H1 (cell line): ENCODE data around the gene NOTCH4. TPM values are rescaled to one million over a fixed set of nuclear protein-coding genes. Genes with fewer than 3 reads are reported as not detected.

ENCODE experiments used
- ASH2L ChIP-seq: fragments of 200-600, 300-600 bp; sonication (generic); IDR thresholded peaks from one replicate; pipeline ENCODE4 v1.7.1; 2017; ENCODE audit warnings: low read length
- CHD7 ChIP-seq: fragments of 300-600 bp; sonication (generic); IDR thresholded peaks from 2 replicates; pipeline ENCODE4 v1.7.1; 2012; ENCODE audit warnings: low read length, moderate library complexity, mild to moderate bottlenecking, inconsistent platforms; ENCODE audit not compliant: insufficient replicate concordance
- KDM1A ChIP-seq: fragments of 200-600, 300-600 bp; sonication (generic); IDR thresholded peaks from 2 replicates; pipeline ENCODE4 v1.7.1; 2016; ENCODE audit warnings: mild to moderate bottlenecking, low read length, borderline replicate concordance
- RAD21 ChIP-seq, 2 experiments: IDR thresholded peaks in 1 of 2; conservative IDR thresholded peaks in 1 of 2; 2 replicates each; pipeline ENCODE4 v1.6.1; 2011; ENCODE audit warnings: low read depth in 2 of 2, low read length in 2 of 2, improper control_type of control experiment in 1 of 2, inconsistent platforms in 1 of 2, mild to moderate bottlenecking in 1 of 2, moderate library complexity in 1 of 2
- RNF2 ChIP-seq: fragments of 200-900, 300-1000 bp; sonication (generic); IDR thresholded peaks from 2 replicates; pipeline ENCODE4 v1.7.1; 2016; ENCODE audit warnings: borderline replicate concordance, low read depth, mild to moderate bottlenecking, antibody characterized with exemption, low read length; ENCODE audit not compliant: poor library complexity, severe bottlenecking; ENCODE audit errors: missing control alignments
- SIRT6 ChIP-seq: IDR thresholded peaks from one replicate; pipeline ENCODE4 v1.7.1; 2012; ENCODE audit warnings: low read length, inconsistent platforms
- SRF ChIP-seq: IDR thresholded peaks from 2 replicates; pipeline ENCODE4 v1.6.1; 2011; ENCODE audit warnings: mild to moderate bottlenecking, low read depth, low read length, moderate library complexity
- ZNF274 ChIP-seq: IDR thresholded peaks from 2 replicates; pipeline ENCODE4 v1.7.0; 2012; ENCODE audit warnings: low read length, borderline replicate concordance; ENCODE audit errors: extremely low read depth
- polyA plus RNA-seq, 7 experiments: library from polyadenylated mRNA; depleted of rRNA in 3 of 7; stranded (reverse) in 5 of 7; unstranded in 2 of 7; fragments of >200 nt in 5 of 7; fragments of 200-250 nt in 2 of 7; gene quantifications; 1 replicate in 5 of 7; 2 replicates in 1 of 7; 4 replicates in 1 of 7; pipeline versions ENCODE4 v1.2.1 to v1.2.3, GENCODE V29; 2011 to 2013; ENCODE audit warnings: missing spikeins in 2 of 7, mixed read lengths in 2 of 7
- total RNA-seq: library from RNA; stranded (reverse); fragmentation: NEBNext Ultra II Directional; extraction: Animal tissue kit (Norgen Biotek cat#: 25700); gene quantifications from 2 replicates; pipeline ENCODE4 v1.2.1, GENCODE V29; 2021

The NOTCH4 gene
- total and polyA plus RNA-seq, 2 of the 8 experiments (the other 6 are each of a cell fraction or from before 2014, with no cell fraction given) = 1.9 to 2.8 TPM

- no peak for TF ChIP-seq CHD7
- TF ChIP-seq SRF = no peak
- no peak for TF ChIP-seq ASH2L
- TF ChIP-seq SIRT6 = no peak
- TF ChIP-seq KDM1A = no peak
- TF ChIP-seq RAD21 (IDR thresholded peaks at IDR 0.05 in 1 of 2, conservative IDR thresholded peaks at IDR 0.05 in 1 of 2; ENCODE audit: low read depth in 2 of 2, low read length in 2 of 2) = no peak
- no peak for TF ChIP-seq ZNF274
- no peak for TF ChIP-seq RNF2
Observed at GRCh38 chr6:32156891-32157290, 67.0 kb downstream of the NOTCH4 start (continued).
